GM23338 (cell line): ENCODE data around the gene ANKRD44. TPM values are rescaled to one million over a fixed set of nuclear protein-coding genes. Genes with fewer than 3 reads are reported as not detected.

Experiments used
- ATAC-seq: fragments of 200-7000 bp; cut with Tn5 transposase; 3 replicates; pipeline ENCODE4 v1.9.1; 2020
- DNase-seq: peaks from one replicate; pipeline ENCODE4 v3.0.0-alpha.2; 2015; ENCODE audit warnings: low spot score
- H2AFZ ChIP-seq: fragments of 200-600 bp; sonication (generic); 2 replicates; pipeline ENCODE4 v1.8.0; 2016; ENCODE audit warnings: antibody characterized with exemption, mild to moderate bottlenecking, moderate library complexity
- H3F3A ChIP-seq: fragments of 200-600 bp; sonication (generic); replicated peaks from 2 replicates; pipeline ENCODE4 v1.8.0; 2017; ENCODE audit warnings: antibody characterized with exemption, mixed run types, low read depth
- H3K27ac ChIP-seq: fragments of 200-600 bp; sonication (generic); 2 replicates; pipeline ENCODE4 v1.6.1; 2016; ENCODE audit warnings: low read depth
- H3K27me3 ChIP-seq: fragments of 200-600 bp; sonication (generic); 2 replicates; pipeline ENCODE4 v1.8.0; 2016; ENCODE audit warnings: mild to moderate bottlenecking, mixed run types, moderate library complexity; ENCODE audit not compliant: insufficient read depth
- H3K36me3 ChIP-seq: fragments of 200-600 bp; sonication (generic); 2 replicates; pipeline ENCODE4 v1.8.0; 2016; ENCODE audit warnings: mild to moderate bottlenecking; ENCODE audit not compliant: insufficient read depth
- H3K4me1 ChIP-seq: fragments of 200-600 bp; sonication (generic); 2 replicates; pipeline ENCODE4 v1.8.0; 2016; ENCODE audit warnings: mild to moderate bottlenecking, moderate library complexity; ENCODE audit not compliant: insufficient read depth
- H3K4me2 ChIP-seq: fragments of 200-600 bp; sonication (generic); 2 replicates; pipeline ENCODE4 v1.7.1; 2017; ENCODE audit warnings: mixed run types
- H3K4me3 ChIP-seq: fragments of 200-600 bp; sonication (generic); 2 replicates; pipeline ENCODE4 v1.6.1; 2016; ENCODE audit warnings: mixed run types
- H3K79me2 ChIP-seq: fragments of 200-600 bp; sonication (generic); replicated peaks from 2 replicates; pipeline ENCODE4 v1.8.0; 2017; ENCODE audit warnings: mild to moderate bottlenecking; ENCODE audit not compliant: insufficient read depth
- H3K9me2 ChIP-seq: fragments of 200-600 bp; sonication (generic); 2 replicates; pipeline ENCODE4 v1.8.0; 2017; ENCODE audit not compliant: insufficient read depth
- H4K20me1 ChIP-seq: fragments of 200-600 bp; sonication (generic); replicated peaks from 2 replicates; pipeline ENCODE4 v1.8.0; 2017; ENCODE audit warnings: mild to moderate bottlenecking; ENCODE audit not compliant: insufficient read depth
- H3K27ac Mint-ChIP-seq: 2 replicates; pipeline ENCODE4 v1.8.0; 2020; ENCODE audit warnings: inconsistent platforms, mild to moderate bottlenecking, moderate library complexity, mixed read lengths
- H3K27me3 Mint-ChIP-seq: 3 replicates; pipeline ENCODE4 v1.8.0; 2022; ENCODE audit warnings: low read depth, mild to moderate bottlenecking, moderate library complexity, mixed read lengths, inconsistent platforms; ENCODE audit not compliant: insufficient read depth, poor library complexity
- H3K36me3 Mint-ChIP-seq: 3 replicates; pipeline ENCODE4 v1.8.0; 2021; ENCODE audit warnings: low read depth, mild to moderate bottlenecking, inconsistent platforms, moderate library complexity, mixed read lengths
- H3K4me1 Mint-ChIP-seq: 3 replicates; pipeline ENCODE4 v1.8.0; 2020; ENCODE audit warnings: mild to moderate bottlenecking, inconsistent platforms, mixed read lengths
- H3K4me3 Mint-ChIP-seq: 3 replicates; pipeline ENCODE4 v1.8.0; 2021; ENCODE audit warnings: moderate library complexity, mild to moderate bottlenecking, inconsistent platforms, mixed read lengths
- H3K9me3 Mint-ChIP-seq: 3 replicates; pipeline ENCODE4 v1.8.0; 2020; ENCODE audit warnings: moderate library complexity, mild to moderate bottlenecking, inconsistent platforms, mixed read lengths
- EZH2 ChIP-seq: fragments of 200-600 bp; sonication (generic); IDR thresholded peaks from one replicate; pipeline ENCODE4 v1.8.0; 2017; ENCODE audit warnings: antibody characterized with exemption, mild to moderate bottlenecking, low read depth; ENCODE audit not compliant: unreplicated experiment
- JUNB ChIP-seq: IDR thresholded peaks from one replicate; pipeline ENCODE4 v1.6.1; 2016; ENCODE audit warnings: antibody characterized with exemption; ENCODE audit not compliant: unreplicated experiment
- POLR2AphosphoS5 ChIP-seq: IDR thresholded peaks from 2 replicates; pipeline ENCODE4 v1.6.1; 2016; ENCODE audit warnings: antibody characterized with exemption, low read depth
- STAT1 ChIP-seq: IDR thresholded peaks from one replicate; pipeline ENCODE4 v1.6.1; 2016; ENCODE audit warnings: antibody characterized with exemption; ENCODE audit not compliant: unreplicated experiment
- ZNF331 ChIP-seq: fragments of 250-450 bp; sonication (Bioruptor Pico); IDR thresholded peaks from 2 replicates; pipeline ENCODE4 v1.5.0; 2020; ENCODE audit warnings: low read depth, mild to moderate bottlenecking, moderate library complexity
- polyA plus RNA-seq: library from polyadenylated mRNA; unstranded; fragments of >200 nt; fragmentation: Nextera tagmentation; extraction: Ambion mirVana; gene quantifications from 2 replicates; pipeline ENCODE4 v1.2.1, GENCODE V29; 2016
- total RNA-seq: library from RNA; depleted of rRNA; stranded (reverse); fragments of >200 nt; shearing (Covaris generic); gene quantifications from 2 replicates; pipeline ENCODE4 v1.2.3, GENCODE V29; 2014
- TF ChIP-seq, protein P1 (sequence below), 2 experiments: fragments of 200-600 bp in 1 of 2; sonication (generic) in 1 of 2; conservative IDR thresholded peaks; 2 replicates each; pipeline versions ENCODE4 v1.5.1 to v1.6.1; 2016 to 2017; ENCODE audit warnings: antibody characterized with exemption in 2 of 2, low read depth in 2 of 2, mild to moderate bottlenecking in 2 of 2, moderate library complexity in 1 of 2
- TF ChIP-seq, protein P2 (sequence below): IDR thresholded peaks from one replicate; pipeline ENCODE4 v1.6.1; 2018; ENCODE audit warnings: antibody characterized with exemption; ENCODE audit not compliant: unreplicated experiment

The ANKRD44 gene
- total and polyA plus RNA-seq, 2 experiments from 2014 or later: 0.44 to 0.56 TPM

DNA sequence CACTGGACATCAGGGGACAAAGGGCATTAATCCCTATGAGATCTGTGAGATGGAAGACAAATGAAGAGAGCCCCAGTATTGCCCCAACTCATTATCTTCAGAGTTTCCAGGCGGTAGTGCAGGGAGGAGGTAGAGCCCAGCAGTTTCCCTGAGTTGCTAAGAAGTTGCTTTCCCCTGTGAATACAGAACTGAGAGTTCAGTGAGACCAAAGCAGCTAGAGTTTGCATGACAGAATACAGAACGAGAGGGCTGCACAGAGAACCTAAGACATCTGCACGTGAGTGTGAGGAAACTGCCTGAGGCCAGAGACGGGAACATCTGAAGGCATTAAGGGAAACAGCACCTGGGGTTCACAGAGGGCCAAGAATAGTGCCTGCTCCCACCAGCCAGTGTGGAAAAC lies 366.0 kb downstream of the ANKRD44 start (continued):
- TF ChIP-seq, protein P1, sequence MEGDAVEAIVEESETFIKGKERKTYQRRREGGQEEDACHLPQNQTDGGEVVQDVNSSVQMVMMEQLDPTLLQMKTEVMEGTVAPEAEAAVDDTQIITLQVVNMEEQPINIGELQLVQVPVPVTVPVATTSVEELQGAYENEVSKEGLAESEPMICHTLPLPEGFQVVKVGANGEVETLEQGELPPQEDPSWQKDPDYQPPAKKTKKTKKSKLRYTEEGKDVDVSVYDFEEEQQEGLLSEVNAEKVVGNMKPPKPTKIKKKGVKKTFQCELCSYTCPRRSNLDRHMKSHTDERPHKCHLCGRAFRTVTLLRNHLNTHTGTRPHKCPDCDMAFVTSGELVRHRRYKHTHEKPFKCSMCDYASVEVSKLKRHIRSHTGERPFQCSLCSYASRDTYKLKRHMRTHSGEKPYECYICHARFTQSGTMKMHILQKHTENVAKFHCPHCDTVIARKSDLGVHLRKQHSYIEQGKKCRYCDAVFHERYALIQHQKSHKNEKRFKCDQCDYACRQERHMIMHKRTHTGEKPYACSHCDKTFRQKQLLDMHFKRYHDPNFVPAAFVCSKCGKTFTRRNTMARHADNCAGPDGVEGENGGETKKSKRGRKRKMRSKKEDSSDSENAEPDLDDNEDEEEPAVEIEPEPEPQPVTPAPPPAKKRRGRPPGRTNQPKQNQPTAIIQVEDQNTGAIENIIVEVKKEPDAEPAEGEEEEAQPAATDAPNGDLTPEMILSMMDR (conservative IDR thresholded peaks at IDR 0.05; ENCODE audit: low read depth in 2 of 2): no peak
- no peak for TF ChIP-seq JUNB
- no peak for TF ChIP-seq STAT1

DNA sequence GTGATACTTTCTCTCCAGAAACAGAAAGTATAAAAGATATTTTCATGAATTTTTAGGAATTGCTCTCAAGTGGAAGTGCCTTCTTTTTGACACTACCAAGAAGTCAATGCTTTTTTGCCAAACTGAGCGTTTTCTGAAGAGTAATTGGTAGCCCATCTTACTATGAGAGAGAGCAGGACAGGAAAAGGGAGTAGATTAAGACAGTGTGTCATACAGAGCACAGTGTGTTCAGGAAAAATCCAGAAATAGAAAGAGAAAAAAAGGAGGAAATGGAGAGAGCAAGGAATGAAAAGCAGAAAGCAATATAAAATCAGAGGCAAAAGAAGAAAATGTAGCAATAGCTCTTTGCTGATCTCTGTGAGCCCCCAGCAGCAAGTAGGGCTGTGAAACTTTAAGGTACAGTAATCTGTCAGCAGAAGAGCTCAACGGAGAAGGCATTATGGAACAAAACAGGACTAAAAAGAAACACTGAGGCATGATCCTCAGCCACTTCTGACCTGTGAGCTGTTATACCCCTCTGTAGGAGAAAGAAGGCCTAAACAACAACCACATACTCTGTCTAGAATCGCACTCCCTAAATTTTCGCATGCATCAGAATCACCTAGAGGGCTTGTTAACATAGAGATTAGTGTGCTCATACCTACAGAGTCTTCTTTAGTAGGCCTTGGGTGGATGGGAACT lies 369.0 kb downstream of the ANKRD44 start:
- Histone ChIP-seq H3K36me3 (no peaks in the 10 kb centered on the region), H3K79me2 (no peaks in the 10 kb centered on the region), H4K20me1 (no peaks in the 10 kb centered on the region), H3K4me2 (no peak overlapping the region), H3K4me3 (no peak overlapping the region), H3F3A (no peaks in the 10 kb centered on the region), H3K27ac (no peak overlapping the region), H3K27me3 (no peaks in the 10 kb centered on the region), H2AFZ (peak overlapping the region; percentile 57), H3K9me2 (no peaks in the 10 kb centered on the region), H3K4me1 (no peaks in the 10 kb centered on the region)
- H3K4me1 Mint-ChIP-seq: peaks cover 7% of the 10 kb centered on the region; the same call in 1 of the 3 replicates
- no peak overlapping the region for H3K27ac Mint-ChIP-seq
- ATAC-seq: no peak
- no peaks in the 10 kb centered on the region for H3K9me3 Mint-ChIP-seq
- TF ChIP-seq STAT1 (no peak), POLR2AphosphoS5 (no peak), ZNF331 (CRISPR knock-in tag) (no peak), EZH2 (no peak)
- TF ChIP-seq, protein P1 (conservative IDR thresholded peaks at IDR 0.05; ENCODE audit: low read depth in 2 of 2): no peak
- TF ChIP-seq, protein P2, sequence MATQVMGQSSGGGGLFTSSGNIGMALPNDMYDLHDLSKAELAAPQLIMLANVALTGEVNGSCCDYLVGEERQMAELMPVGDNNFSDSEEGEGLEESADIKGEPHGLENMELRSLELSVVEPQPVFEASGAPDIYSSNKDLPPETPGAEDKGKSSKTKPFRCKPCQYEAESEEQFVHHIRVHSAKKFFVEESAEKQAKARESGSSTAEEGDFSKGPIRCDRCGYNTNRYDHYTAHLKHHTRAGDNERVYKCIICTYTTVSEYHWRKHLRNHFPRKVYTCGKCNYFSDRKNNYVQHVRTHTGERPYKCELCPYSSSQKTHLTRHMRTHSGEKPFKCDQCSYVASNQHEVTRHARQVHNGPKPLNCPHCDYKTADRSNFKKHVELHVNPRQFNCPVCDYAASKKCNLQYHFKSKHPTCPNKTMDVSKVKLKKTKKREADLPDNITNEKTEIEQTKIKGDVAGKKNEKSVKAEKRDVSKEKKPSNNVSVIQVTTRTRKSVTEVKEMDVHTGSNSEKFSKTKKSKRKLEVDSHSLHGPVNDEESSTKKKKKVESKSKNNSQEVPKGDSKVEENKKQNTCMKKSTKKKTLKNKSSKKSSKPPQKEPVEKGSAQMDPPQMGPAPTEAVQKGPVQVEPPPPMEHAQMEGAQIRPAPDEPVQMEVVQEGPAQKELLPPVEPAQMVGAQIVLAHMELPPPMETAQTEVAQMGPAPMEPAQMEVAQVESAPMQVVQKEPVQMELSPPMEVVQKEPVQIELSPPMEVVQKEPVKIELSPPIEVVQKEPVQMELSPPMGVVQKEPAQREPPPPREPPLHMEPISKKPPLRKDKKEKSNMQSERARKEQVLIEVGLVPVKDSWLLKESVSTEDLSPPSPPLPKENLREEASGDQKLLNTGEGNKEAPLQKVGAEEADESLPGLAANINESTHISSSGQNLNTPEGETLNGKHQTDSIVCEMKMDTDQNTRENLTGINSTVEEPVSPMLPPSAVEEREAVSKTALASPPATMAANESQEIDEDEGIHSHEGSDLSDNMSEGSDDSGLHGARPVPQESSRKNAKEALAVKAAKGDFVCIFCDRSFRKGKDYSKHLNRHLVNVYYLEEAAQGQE: no peak
- no peak for DNase-seq
- no peak overlapping the region for H3K4me3 Mint-ChIP-seq
- no peaks in the 10 kb centered on the region for H3K27me3 Mint-ChIP-seq
- no peaks in the 10 kb centered on the region for H3K36me3 Mint-ChIP-seq
